GM18505 (cell line): ENCODE measurements around the gene MANF.
A peak's percentile ranks its signal among the peaks of the same experiment; 100 is the strongest.

ENCODE experiments used
- ATAC-seq: cut with Tn5 transposase; IDR thresholded peaks from one replicate; pipeline ENCODE4 v1.9.1; 2021; ENCODE audit not compliant: unreplicated experiment
- POLR2A ChIP-seq: IDR thresholded peaks from 4 replicates; pipeline ENCODE4 v1.6.1; 2011; ENCODE audit warnings: borderline replicate concordance; ENCODE audit not compliant: insufficient read depth, insufficient read length; ENCODE audit errors: extremely low read depth

MANF gene

GRCh38 chr3:51384726-51385473 is at the start of gene MANF:
MANF (plus strand) TSS chr3:51385291; CDS start chr3:51385343, 52 bp downstream.
- ATAC-seq: peak; percentile 92
- peak; percentile 96 for TF ChIP-seq POLR2A

DNA sequence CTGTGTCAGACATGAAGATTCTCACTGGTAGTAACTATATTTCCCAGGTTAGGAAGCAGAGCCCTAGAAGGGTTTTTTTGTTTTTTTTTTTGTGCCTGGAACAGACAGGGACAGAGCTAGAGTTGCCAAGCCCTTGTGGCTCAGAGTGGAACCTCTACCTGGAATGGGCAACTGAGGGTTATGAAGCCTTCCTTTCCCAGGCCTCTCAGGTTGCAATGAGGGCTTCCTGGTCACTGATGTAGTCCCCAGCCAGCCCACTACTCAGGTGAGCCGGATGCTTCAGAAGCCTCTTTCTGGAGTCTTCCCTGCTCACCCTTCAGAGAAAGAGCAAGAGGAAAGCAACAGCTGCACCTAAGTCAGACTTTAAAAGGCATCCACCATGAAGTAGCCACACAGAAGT is 48.8 kb upstream of the MANF start:
- no peak for ATAC-seq
- no peak for TF ChIP-seq POLR2A

DNA sequence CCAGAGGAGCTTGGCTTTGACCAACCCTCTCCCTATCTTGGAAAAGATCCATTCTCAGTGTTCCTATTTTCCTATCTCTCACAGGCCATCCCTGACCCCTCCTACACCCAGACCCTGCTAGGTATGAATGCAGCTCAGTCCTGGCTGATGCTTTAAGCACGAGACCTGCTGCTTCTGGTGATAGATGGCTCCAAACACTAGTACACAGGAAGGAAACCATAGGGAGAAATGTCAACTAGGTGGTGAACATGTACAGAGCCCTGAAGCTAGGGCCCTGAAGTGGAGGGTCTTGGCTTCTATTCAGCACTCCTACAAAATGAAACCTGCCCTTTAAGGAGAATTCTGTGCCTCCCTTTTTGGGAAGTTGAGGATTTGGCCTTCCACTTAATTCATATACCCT is 47.4 kb upstream of the MANF start:
- no peak for TF ChIP-seq POLR2A
- ATAC-seq: no peak

DNA sequence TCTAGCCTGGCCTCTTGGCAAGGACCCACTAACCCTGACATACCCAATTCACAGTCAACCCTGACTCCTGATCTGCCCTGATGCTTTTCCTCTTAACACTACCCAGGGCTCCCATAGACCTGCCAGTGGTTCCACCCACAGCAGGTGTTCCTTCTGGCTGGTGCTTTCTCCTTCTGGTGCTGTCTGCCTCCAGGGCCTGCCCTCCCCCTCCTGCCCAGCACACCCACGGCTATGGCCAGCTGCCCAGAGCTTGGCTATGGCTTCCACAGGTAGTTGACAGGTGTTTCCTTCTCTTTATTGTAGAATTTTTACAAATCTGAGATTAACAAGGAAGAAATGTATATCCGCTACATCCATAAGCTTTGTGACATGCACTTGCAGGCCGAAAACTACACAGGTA is 46.5 kb upstream of the MANF start:
- ATAC-seq: no peak
- no peak for TF ChIP-seq POLR2A

- no peak for ATAC-seq
- TF ChIP-seq POLR2A: no peak
Measured at GRCh38 chr3:51340013-51340829, 44.9 kb upstream of the MANF start.

GRCh38 chr3:51340989-51341636 is 44.0 kb upstream of the MANF start:
- no peak for TF ChIP-seq POLR2A
- no peak for ATAC-seq

- no peak for ATAC-seq
- TF ChIP-seq POLR2A: no peak
Measured at GRCh38 chr3:51343918-51344687, 41.0 kb upstream of the MANF start.

- no peak for TF ChIP-seq POLR2A
- ATAC-seq: no peak
Measured at GRCh38 chr3:51350751-51351150, 34.3 kb upstream of the MANF start.

GRCh38 chr3:51353131-51353530 is 32.0 kb upstream of the MANF start:
- ATAC-seq: no peak
- no peak for TF ChIP-seq POLR2A

DNA sequence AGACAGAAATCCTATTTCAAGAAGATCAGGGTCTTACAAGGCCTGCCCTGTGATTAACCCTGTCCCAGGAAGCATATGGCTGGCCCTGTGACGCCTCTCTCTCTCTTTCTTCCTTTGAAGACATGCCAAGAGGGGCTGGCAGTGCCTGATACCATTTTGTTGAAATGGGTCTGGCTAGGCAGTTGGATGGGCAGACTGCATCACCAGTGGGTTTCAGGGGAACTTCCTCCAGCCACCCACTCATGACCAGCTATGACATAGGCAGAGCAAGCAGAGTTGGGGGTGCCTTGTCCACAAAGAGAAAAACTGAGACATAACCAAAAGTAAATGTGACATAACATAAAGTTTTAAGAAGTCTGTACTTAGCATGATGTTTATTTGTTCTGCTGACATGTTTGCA is 31.4 kb upstream of the MANF start:
- ATAC-seq: no peak
- no peak for TF ChIP-seq POLR2A

DNA sequence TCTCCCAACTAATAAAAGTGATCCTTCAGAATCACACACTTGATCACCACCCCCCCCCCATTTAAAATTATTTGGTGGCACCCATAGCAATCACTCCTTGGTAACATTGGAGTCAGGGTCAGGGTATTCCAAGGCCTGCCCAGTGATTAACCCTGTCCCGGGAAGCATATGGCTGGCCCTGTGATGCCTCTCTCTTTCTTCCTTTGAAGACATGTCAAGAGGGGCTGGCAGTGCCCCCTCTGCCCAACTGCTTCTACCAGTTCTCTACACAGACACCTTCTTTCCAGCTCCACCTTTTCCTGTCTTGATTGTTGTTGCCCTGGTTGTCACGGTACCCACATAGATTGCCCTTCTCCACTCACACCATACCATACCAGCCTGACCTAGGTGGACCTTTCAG is 30.9 kb upstream of the MANF start:
- TF ChIP-seq POLR2A: no peak
- no peak for ATAC-seq

DNA sequence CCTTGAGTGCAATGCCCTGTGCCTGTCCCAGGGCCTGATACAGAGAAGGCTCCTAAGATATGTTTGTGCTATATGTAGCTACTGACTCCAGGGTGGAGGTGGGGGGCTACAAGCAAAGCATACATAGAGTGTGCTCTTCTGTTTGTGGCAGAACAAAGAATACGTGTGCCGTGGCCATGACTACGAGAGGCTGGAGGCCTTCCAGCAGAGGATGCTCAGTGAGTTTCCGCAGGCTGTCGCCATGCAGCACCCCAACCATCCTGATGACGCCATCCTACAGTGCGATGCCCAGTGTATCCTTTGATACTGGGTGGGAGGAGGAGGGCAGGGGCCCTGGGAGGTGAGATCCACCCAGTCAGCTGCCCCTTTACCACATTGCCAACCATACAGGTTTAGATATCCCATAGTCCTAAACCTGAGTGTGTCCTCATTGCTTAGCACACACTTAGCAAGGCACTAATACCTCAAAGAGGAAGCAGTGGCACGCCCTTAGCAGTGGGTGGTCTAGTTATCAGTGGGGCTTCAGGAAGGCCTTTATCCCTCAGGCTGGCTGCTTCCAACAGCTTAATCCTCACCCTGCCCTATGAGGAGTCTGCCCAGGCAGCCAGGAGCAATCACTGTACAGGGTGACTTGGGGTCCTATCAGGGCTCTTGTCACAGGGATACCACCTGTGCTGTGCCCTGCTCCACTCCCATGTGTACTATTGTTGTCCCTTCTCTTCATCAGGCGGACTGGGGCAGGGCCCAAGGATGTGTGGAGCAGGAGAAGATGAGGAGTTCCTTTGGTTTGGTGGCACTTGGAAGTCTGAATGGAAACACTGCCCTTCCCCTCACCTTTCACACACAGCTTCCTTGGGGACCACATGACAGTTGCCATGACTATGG is 30.1 kb upstream of the MANF start:
- TF ChIP-seq POLR2A: no peak
- ATAC-seq: no peak
